Measurements from ENCODE around the gene SPOUT1. TPM values are rescaled to one million over a fixed set of nuclear protein-coding genes. Genes with fewer than 3 reads are reported as not detected.
"Not testable (repeated sequence)": the region's sequence is repeated elsewhere in the genome, so short reads cannot be mapped to it uniquely, and the experiment has no call there.

The SPOUT1 gene, protein sequence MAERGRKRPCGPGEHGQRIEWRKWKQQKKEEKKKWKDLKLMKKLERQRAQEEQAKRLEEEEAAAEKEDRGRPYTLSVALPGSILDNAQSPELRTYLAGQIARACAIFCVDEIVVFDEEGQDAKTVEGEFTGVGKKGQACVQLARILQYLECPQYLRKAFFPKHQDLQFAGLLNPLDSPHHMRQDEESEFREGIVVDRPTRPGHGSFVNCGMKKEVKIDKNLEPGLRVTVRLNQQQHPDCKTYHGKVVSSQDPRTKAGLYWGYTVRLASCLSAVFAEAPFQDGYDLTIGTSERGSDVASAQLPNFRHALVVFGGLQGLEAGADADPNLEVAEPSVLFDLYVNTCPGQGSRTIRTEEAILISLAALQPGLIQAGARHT
- 23.7 and 45.8 TPM in 2 replicates for polyA plus RNA-seq (2011; rRNA removed)
- 71.4 and 124 TPM in 2 replicates for polyA minus RNA-seq (2011; rRNA and poly(A)+ RNA removed)

- peak; percentile 54 for DNase-seq (ENCODE audit: low read depth)
- CTCF ChIA-PET: interaction anchor here (0.6 to 1.6 kb wide), 5 partner anchors 11 to 712 kb away, joined by 3 to 11 read pairs (median 3); partner anchors contain the start of genes ENDOG and PKN3
- POLR2A ChIA-PET: interaction anchor here (0.6 to 1.0 kb wide), 3 partner anchors 12 to 228 kb away, joined by 3 to 6 read pairs (median 4); partner anchors contain the start of genes ENDOG and ZDHHC12
- H3K36me3 ChIP-seq (ENCODE audit: control insufficient read depth, insufficient read depth, low read length): peaks cover 13% of the 10 kb centered on the region
- TF ChIP-seq, protein P1, sequence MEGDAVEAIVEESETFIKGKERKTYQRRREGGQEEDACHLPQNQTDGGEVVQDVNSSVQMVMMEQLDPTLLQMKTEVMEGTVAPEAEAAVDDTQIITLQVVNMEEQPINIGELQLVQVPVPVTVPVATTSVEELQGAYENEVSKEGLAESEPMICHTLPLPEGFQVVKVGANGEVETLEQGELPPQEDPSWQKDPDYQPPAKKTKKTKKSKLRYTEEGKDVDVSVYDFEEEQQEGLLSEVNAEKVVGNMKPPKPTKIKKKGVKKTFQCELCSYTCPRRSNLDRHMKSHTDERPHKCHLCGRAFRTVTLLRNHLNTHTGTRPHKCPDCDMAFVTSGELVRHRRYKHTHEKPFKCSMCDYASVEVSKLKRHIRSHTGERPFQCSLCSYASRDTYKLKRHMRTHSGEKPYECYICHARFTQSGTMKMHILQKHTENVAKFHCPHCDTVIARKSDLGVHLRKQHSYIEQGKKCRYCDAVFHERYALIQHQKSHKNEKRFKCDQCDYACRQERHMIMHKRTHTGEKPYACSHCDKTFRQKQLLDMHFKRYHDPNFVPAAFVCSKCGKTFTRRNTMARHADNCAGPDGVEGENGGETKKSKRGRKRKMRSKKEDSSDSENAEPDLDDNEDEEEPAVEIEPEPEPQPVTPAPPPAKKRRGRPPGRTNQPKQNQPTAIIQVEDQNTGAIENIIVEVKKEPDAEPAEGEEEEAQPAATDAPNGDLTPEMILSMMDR (IDR thresholded peaks at IDR 0.05; ENCODE audit: insufficient read depth, low read depth, low read length): no peak
- H3K4me3 ChIP-seq (ENCODE audit: low read depth, low read length): peak within 1 kb of the TSS; percentile 96
- H3K27me3 ChIP-seq (ENCODE audit: control insufficient read depth, insufficient read depth, low read length): no peaks in the 10 kb centered on the region
These were observed at the start of gene SPOUT1 for GRCh38 chr9:128829477-128830251. SPOUT1 (minus strand) TSS chr9:128829794; CDS start chr9:128829780, 14 bp downstream.

GRCh38 chr9:128877852-128878251 lies 48.3 kb upstream of the SPOUT1 start:
- TF ChIP-seq, protein P1 (IDR thresholded peaks at IDR 0.05; ENCODE audit: insufficient read depth, low read depth, low read length): no peak
- POLR2A ChIA-PET: no interaction called here
- H3K27me3 ChIP-seq (ENCODE audit: control insufficient read depth, insufficient read depth, low read length): no peaks in the 10 kb centered on the region

DNA sequence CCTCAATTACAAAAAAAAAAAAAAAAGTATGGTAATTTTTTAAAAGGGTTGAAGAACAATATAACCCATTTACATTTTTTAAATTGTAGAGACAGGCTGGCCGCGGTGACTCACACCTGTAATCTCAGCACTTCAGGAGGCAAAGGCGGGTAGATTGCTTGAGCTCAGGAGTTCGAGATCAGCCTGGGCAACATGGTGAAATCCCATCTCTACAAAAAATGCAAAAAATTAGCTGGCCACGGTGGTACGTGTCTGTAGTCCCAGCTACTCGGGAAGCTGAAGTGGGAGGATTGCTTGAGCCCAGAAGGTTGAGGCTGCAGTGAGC lies 41.3 kb upstream of the SPOUT1 start:
- CTCF ChIA-PET: interaction anchor here (0.7 to 2.3 kb wide), 3 partner anchors 8 to 57 kb away, joined by 3 to 12 read pairs (median 4); partner anchors contain the start of genes KYAT1 and LRRC8A
- H3K4me3 ChIP-seq (ENCODE audit: low read depth, low read length); H3K27me3 ChIP-seq (ENCODE audit: control insufficient read depth, insufficient read depth, low read length); H3K36me3 ChIP-seq (ENCODE audit: control insufficient read depth, insufficient read depth, low read length); DNase-seq (ENCODE audit: low read depth); POLR2A ChIA-PET: not testable (repeated sequence)

More at GRCh38 chr9:128877852-128878251, 48.3 kb upstream of the SPOUT1 start:
- H3K36me3 ChIP-seq (ENCODE audit: control insufficient read depth, insufficient read depth, low read length): no peaks in the 10 kb centered on the region
- no peak overlapping the region for H3K4me3 ChIP-seq (ENCODE audit: low read depth, low read length)
- no peak for DNase-seq (ENCODE audit: low read depth)
- CTCF ChIA-PET: interaction anchor here (0.6 to 6.1 kb wide), 5 partner anchors 14 to 242 kb away, joined by 3 to 44 read pairs (median 3); no protein-coding TSS in a partner anchor

GRCh38 chr9:128870128-128870940 lies 40.7 kb upstream of the SPOUT1 start:
- ChIA-PET POLR2A (no interaction called here), CTCF (interaction anchor here (1.2 to 2.3 kb wide), 2 partner anchors 11 to 57 kb away, joined by 3 to 12 read pairs; partner anchors contain the start of genes KYAT1 and LRRC8A)
- no peak for DNase-seq (ENCODE audit: low read depth)
- no peaks in the 10 kb centered on the region for H3K27me3 ChIP-seq (ENCODE audit: control insufficient read depth, insufficient read depth, low read length)
- TF ChIP-seq, protein P1 (IDR thresholded peaks at IDR 0.05; ENCODE audit: insufficient read depth, low read depth, low read length): no peak
- H3K36me3 ChIP-seq (ENCODE audit: control insufficient read depth, insufficient read depth, low read length): no peaks in the 10 kb centered on the region
- no peak overlapping the region for H3K4me3 ChIP-seq (ENCODE audit: low read depth, low read length)

GRCh38 chr9:128863647-128864046 lies 34.1 kb upstream of the SPOUT1 start:
- CTCF ChIA-PET: interaction anchor here (0.6 to 15.6 kb wide), 16 partner anchors 8 to 1026 kb away, joined by 3 to 228 read pairs (median 3); partner anchors contain the start of gene PHYHD1
- H3K4me3 ChIP-seq (ENCODE audit: low read depth, low read length): no peak overlapping the region
- no peaks in the 10 kb centered on the region for H3K27me3 ChIP-seq (ENCODE audit: control insufficient read depth, insufficient read depth, low read length)
- DNase-seq (ENCODE audit: low read depth): no peak
- POLR2A ChIA-PET: no interaction called here
- TF ChIP-seq, protein P1 (IDR thresholded peaks at IDR 0.05; ENCODE audit: insufficient read depth, low read depth, low read length): peak; percentile 95
- H3K36me3 ChIP-seq (ENCODE audit: control insufficient read depth, insufficient read depth, low read length): no peaks in the 10 kb centered on the region

Data from BJ (cell line).